ENCODE measurements around the gene SDK2. TPM values are rescaled to one million over a fixed set of nuclear protein-coding genes. Genes with fewer than 3 reads are reported as not detected.

SDK2 gene
- total RNA-seq, 1 donor from 2014 or later: 11.2 TPM

DNA sequence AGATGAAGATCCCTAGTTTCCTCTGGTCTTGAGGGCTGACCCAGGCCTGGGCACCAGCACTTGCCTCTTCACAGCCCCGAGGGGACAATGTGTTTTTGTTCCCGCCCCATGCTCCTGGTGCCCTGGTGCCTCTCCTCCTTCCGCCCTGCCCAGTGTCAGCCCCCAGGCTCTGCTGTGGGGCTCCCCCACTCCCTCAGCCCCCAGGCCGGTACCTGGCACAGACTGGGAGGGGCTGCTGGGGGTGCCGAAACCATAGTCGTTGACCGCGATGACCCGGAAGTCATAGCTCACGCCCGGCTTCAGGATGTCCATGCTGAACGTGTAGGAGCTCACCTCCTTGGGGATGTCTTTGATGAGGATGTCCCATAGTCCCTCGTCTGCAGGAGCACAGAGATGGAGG, 292.0 kb downstream of the SDK2 start:
- H3K4me3 Mint-ChIP-seq (ENCODE audit: unreplicated experiment): no peak overlapping the region
- Histone ChIP-seq H3K9ac (ENCODE audit: low read length) (no peak overlapping the region), H3K4me3 (ENCODE audit: insufficient read depth, low read depth, low read length) (no peak overlapping the region), H3K36me3 (ENCODE audit: insufficient read depth, low read length) (no peaks in the 10 kb centered on the region), H3K4me1 (ENCODE audit: insufficient read depth, low read length) (peaks cover 8% of the 10 kb centered on the region), H3K27me3 (ENCODE audit: insufficient read depth, low read length) (no peaks in the 10 kb centered on the region), H3K79me2 (ENCODE audit: insufficient read depth, low read length) (no peaks in the 10 kb centered on the region), H3K27ac (ENCODE audit: low read depth, low read length) (no peak overlapping the region), H4K20me1 (ENCODE audit: insufficient read depth, low read length) (no peaks in the 10 kb centered on the region), H3K4me2 (ENCODE audit: low read length) (no peak overlapping the region), H3K9me3 (ENCODE audit: insufficient read depth, low read depth, low read length) (no peaks in the 10 kb centered on the region), H2AFZ (ENCODE audit: low read depth, low read length) (no peak overlapping the region)
- TF ChIP-seq EZH2 (IDR thresholded peaks at IDR 0.05; ENCODE audit: insufficient read depth, low read length): no peak
- TF ChIP-seq, protein P1, sequence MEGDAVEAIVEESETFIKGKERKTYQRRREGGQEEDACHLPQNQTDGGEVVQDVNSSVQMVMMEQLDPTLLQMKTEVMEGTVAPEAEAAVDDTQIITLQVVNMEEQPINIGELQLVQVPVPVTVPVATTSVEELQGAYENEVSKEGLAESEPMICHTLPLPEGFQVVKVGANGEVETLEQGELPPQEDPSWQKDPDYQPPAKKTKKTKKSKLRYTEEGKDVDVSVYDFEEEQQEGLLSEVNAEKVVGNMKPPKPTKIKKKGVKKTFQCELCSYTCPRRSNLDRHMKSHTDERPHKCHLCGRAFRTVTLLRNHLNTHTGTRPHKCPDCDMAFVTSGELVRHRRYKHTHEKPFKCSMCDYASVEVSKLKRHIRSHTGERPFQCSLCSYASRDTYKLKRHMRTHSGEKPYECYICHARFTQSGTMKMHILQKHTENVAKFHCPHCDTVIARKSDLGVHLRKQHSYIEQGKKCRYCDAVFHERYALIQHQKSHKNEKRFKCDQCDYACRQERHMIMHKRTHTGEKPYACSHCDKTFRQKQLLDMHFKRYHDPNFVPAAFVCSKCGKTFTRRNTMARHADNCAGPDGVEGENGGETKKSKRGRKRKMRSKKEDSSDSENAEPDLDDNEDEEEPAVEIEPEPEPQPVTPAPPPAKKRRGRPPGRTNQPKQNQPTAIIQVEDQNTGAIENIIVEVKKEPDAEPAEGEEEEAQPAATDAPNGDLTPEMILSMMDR (IDR thresholded peaks at IDR 0.05; ENCODE audit: insufficient read depth, low read depth, low read length): no peak
- H3K27me3 Mint-ChIP-seq (ENCODE audit: low read depth, unreplicated experiment): peaks cover 4% of the 10 kb centered on the region
- H3K9me3 Mint-ChIP-seq (ENCODE audit: unreplicated experiment): no peaks in the 10 kb centered on the region
- no peaks in the 10 kb centered on the region for H3K36me3 Mint-ChIP-seq (ENCODE audit: low read depth, unreplicated experiment)
- H3K4me1 Mint-ChIP-seq (ENCODE audit: low read depth, unreplicated experiment): peaks cover 7% of the 10 kb centered on the region
- no peak overlapping the region for H3K27ac Mint-ChIP-seq (ENCODE audit: unreplicated experiment)
- DNase-seq (ENCODE audit: low read depth): no peak
- no peak for FAIRE-seq

DNA sequence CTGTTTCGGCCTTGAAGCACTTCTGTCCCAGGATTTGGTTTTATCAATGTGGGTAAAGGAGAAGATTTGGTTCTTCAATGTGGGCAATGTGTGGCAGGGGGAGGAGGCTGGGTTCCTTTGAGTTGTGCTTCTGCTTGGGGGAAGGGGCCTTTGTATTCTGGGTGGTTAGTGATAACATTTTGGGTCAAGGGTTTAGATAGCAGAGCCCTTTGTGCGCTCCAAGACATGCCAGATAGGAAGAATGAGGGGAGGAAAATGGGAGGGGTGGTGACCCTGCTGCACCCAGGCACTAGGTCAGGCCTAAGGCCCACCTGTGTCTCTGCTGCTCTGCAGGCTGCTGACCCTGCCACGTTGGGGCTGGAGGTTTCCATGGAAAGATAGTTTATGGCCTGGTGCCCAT, 292.5 kb downstream of the SDK2 start:
- H3K36me3 ChIP-seq (ENCODE audit: insufficient read depth, low read length): no peaks in the 10 kb centered on the region
- no peaks in the 10 kb centered on the region for H3K79me2 ChIP-seq (ENCODE audit: insufficient read depth, low read length)
- Mint-ChIP-seq H3K27me3 (ENCODE audit: low read depth, unreplicated experiment) (peaks cover 4% of the 10 kb centered on the region), H3K4me1 (ENCODE audit: low read depth, unreplicated experiment) (peaks cover 7% of the 10 kb centered on the region), H3K4me3 (ENCODE audit: unreplicated experiment) (no peak overlapping the region), H3K9me3 (ENCODE audit: unreplicated experiment) (no peaks in the 10 kb centered on the region), H3K27ac (ENCODE audit: unreplicated experiment) (no peak overlapping the region), H3K36me3 (ENCODE audit: low read depth, unreplicated experiment) (no peaks in the 10 kb centered on the region)
- H3K4me2 ChIP-seq (ENCODE audit: low read length): no peak overlapping the region
- no peaks in the 10 kb centered on the region for H3K27me3 ChIP-seq (ENCODE audit: insufficient read depth, low read length)
- FAIRE-seq: no peak
- H2AFZ ChIP-seq (ENCODE audit: low read depth, low read length): no peak overlapping the region
- H3K4me3 ChIP-seq (ENCODE audit: insufficient read depth, low read depth, low read length): no peak overlapping the region
- no peak overlapping the region for H3K27ac ChIP-seq (ENCODE audit: low read depth, low read length)
- no peak for TF ChIP-seq EZH2 (IDR thresholded peaks at IDR 0.05; ENCODE audit: insufficient read depth, low read length)
- TF ChIP-seq, protein P1 (IDR thresholded peaks at IDR 0.05; ENCODE audit: insufficient read depth, low read depth, low read length): no peak
- DNase-seq (ENCODE audit: low read depth): no peak
- no peak overlapping the region for H3K9ac ChIP-seq (ENCODE audit: low read length)
- peaks cover 8% of the 10 kb centered on the region for H3K4me1 ChIP-seq (ENCODE audit: insufficient read depth, low read length)
- no peaks in the 10 kb centered on the region for H3K9me3 ChIP-seq (ENCODE audit: insufficient read depth, low read depth, low read length)
- H4K20me1 ChIP-seq (ENCODE audit: insufficient read depth, low read length): no peaks in the 10 kb centered on the region

DNA sequence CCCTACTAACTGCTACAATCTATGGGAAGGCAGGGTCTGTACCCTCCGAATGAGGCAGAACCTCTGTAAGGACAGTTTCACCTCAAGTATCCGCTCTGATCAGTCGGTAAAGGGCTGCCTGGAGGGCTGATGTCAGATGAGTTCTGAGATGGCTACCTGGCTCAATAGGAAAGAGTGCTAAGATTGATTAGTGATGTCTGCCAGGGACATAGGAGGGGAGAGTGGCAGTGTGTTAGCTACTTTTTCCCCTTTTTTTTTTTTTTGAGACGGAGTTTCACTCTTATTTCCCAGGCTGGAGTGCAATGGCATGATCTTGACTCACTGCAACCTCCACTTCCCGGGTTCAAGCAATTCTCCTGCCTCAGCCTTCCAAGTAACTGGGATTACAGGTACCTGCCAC, 293.4 kb downstream of the SDK2 start:
- no peaks in the 10 kb centered on the region for H3K36me3 Mint-ChIP-seq (ENCODE audit: low read depth, unreplicated experiment)
- H3K4me3 Mint-ChIP-seq (ENCODE audit: unreplicated experiment): no peak overlapping the region
- H3K27me3 ChIP-seq (ENCODE audit: insufficient read depth, low read length): no peaks in the 10 kb centered on the region
- peaks cover 4% of the 10 kb centered on the region for H3K27me3 Mint-ChIP-seq (ENCODE audit: low read depth, unreplicated experiment)
- H3K4me1 Mint-ChIP-seq (ENCODE audit: low read depth, unreplicated experiment): peaks cover 7% of the 10 kb centered on the region
- no peak for TF ChIP-seq EZH2 (IDR thresholded peaks at IDR 0.05; ENCODE audit: insufficient read depth, low read length)
- no peak overlapping the region for H3K9ac ChIP-seq (ENCODE audit: low read length)
- no peaks in the 10 kb centered on the region for H3K79me2 ChIP-seq (ENCODE audit: insufficient read depth, low read length)
- FAIRE-seq (no peak), DNase-seq (ENCODE audit: low read depth) (no peak)
- H3K9me3 Mint-ChIP-seq (ENCODE audit: unreplicated experiment): no peaks in the 10 kb centered on the region
- H3K4me1 ChIP-seq (ENCODE audit: insufficient read depth, low read length): peaks cover 6% of the 10 kb centered on the region
- H3K4me2 ChIP-seq (ENCODE audit: low read length): no peak overlapping the region
- H3K9me3 ChIP-seq (ENCODE audit: insufficient read depth, low read depth, low read length): no peaks in the 10 kb centered on the region
- H2AFZ ChIP-seq (ENCODE audit: low read depth, low read length): no peak overlapping the region
- H3K27ac Mint-ChIP-seq (ENCODE audit: unreplicated experiment): no peak overlapping the region
- H4K20me1 ChIP-seq (ENCODE audit: insufficient read depth, low read length): no peaks in the 10 kb centered on the region
- no peak overlapping the region for H3K4me3 ChIP-seq (ENCODE audit: insufficient read depth, low read depth, low read length)
- no peak overlapping the region for H3K27ac ChIP-seq (ENCODE audit: low read depth, low read length)
- no peaks in the 10 kb centered on the region for H3K36me3 ChIP-seq (ENCODE audit: insufficient read depth, low read length)
